Stimulated activated CD8-positive, alpha-beta memory T cell treated with anti-CD3 and anti-CD28 coated beads, Interleukin-12 subunit alpha, Interleukin-12 subunit beta, amount 100 ng/mL, for 4 hours (primary cell): ENCODE data around the gene UGT1A4.

Experiments
- DNase-seq: peaks from one replicate; pipeline ENCODE4 v3.0.0-alpha.2; 2020; ENCODE audit warnings: low read depth

Gene UGT1A4

DNA sequence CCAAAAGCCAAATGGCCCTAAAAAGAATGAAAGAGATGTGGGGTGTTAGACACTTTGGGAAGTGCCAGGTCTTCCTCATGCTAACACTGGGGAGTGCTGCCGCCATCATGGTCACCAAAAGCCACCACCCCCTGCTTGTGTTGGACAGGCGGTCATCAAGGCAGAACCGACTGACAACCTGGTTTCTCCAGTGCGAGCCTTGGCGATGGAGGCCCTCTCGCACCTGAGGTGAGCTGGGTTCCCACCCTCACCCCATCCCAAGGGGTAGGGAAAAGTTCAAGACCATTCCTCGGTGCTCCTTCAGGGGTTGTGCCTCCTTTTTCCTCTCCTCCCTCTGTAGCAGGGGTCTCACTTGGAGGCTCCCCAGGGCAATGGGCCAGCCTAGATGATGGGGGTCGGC, 93.2 kb downstream of the UGT1A4 start:
- no peak for DNase-seq

- no peak for DNase-seq
These were observed 94.9 kb downstream of the UGT1A4 start for GRCh38 chr2:233813236-233814055.

- DNase-seq = no peak
These were observed 95.7 kb downstream of the UGT1A4 start for GRCh38 chr2:233814056-233814835.

GRCh38 chr2:233815861-233816260, 97.3 kb downstream of the UGT1A4 start:
- no peak for DNase-seq

- no peak for DNase-seq
These were observed 97.8 kb downstream of the UGT1A4 start for GRCh38 chr2:233816334-233816733.

DNA sequence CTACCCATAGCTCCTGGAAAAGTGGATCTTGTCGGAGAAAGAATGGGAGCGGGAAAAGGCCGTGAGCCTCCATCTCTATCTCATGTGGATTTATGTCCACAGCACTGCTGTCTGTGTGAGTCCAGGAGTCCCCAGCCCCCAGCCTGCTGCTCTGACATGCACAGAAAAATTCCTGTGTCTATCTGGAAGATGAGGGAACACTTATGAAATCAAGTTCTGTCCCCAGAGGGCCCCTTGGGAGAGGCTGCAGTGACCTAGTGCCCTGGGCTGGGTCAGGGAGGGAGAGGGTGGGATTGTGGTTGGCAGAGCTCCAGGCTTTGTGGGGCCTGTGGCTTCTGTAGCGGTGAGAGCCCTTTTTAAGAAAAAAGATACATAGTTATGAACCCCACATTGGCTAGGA, 98.2 kb downstream of the UGT1A4 start:
- DNase-seq = no peak

DNA sequence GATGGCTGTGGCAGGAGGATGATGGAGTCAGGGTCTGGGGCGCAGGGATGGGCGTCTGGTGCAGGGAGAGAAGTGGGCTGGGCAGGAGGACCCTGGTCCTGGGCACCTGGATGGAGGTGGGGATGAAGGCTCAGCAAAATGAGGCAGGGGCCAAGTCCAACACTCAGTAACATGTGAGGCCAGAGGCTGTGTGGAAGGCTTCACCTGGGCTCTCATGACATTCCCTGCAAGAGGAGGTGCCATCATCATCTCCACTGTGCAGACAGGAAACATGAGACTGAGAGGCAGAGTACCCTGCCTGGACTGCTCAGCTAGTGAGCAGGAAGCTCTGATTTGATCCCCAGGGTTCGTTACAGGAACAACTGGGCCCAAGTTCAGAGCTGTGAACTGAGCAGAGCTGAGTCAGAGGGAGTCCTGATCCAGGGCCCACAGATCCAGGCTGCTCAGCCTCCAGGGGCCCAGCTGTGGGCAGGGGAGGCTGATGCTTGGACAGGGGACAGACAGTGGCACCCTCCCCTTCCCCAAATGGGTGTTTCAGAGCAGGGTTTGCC, 98.9 kb downstream of the UGT1A4 start:
- no peak for DNase-seq

DNA sequence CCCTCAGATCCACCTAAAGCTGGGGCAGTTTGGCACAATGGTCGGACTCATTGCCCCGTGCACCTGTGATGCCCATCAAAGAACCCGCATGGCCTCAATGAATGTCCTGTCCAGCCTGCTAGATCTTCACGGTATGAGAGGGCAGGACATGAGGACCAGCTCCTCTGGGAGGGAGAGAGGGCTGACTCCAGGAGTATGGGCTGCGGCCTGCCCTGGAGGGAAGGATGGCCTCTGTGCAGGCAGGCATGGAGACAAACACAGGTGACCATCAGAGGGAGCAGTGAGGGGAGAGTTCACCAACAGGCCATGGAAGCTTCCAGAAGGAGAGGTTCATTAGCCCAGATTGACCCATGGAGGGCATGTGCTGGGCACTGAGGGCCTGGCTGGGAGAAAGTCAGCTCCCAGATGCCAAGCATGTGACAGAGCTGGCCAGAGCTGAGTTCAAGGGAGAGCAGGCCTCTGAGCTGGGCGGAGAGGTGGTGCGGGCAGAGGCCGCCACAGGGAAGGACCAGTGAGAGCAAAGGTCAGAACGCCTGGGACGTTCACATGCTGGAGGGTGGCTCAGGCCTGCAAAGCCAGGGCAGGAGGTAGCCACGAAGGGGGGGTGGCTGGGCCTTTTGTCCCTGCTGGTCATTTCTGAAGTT, 99.6 kb downstream of the UGT1A4 start:
- DNase-seq = no peak

- no peak for DNase-seq
These were observed 100.4 kb downstream of the UGT1A4 start for GRCh38 chr2:233818639-233819621.

GRCh38 chr2:233819884-233820773, 101.6 kb downstream of the UGT1A4 start:
- no peak for DNase-seq

DNA sequence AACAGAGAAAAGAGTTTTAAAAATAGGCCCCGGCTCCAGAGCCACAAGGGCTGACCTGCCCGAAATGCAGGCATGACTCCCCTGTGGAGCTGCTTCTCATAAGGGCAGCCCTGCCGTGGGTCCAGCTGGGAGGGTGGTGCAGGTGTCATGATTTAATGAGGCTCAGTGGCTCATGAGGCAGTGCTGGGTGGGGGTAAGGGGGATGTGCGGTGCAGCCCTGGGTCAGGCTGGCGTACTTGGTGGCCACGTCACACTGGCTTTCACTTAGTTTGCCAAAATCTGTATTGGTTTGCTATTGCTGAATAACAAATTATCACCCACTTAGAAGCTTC, 102.2 kb downstream of the UGT1A4 start:
- no peak for DNase-seq

DNA sequence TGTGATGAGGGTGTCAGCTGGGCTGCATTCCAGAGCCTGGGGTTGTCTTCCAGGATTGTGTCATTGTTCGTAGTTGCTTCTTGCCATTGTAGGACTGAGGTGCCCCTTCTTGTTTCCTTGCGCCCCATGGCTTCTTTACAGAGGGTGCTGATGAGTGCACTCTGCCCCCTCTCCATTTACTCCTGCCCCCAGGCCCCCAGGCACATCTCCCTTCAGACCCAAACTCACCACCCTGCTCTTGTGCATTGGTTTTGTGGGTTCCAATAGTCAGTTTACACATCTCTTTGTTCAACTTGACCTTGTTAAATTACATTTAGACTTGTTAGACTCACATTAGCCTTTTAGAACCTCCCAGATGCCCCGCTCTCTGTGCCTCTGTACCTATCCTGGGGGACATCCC, 102.7 kb downstream of the UGT1A4 start:
- no peak for DNase-seq

DNA sequence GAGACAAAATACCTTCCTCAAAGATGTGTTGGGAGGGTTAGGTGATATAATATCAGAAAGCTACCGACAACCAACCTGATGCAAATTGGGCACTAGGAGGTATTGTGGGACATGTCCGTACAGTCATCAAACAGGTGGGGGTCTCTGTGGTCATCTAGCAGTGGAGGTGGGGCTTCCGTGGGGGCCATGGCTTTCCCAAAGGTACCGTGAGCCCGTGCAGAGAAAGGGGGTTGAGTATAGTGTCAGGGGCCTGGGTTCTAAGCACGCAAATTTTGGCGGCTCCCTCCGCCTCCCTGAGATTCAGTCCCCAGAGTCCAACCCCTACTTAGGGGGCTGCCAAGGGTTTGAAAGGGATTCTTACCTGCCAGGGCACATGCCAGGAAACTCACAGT, 103.2 kb downstream of the UGT1A4 start:
- DNase-seq = no peak

DNA sequence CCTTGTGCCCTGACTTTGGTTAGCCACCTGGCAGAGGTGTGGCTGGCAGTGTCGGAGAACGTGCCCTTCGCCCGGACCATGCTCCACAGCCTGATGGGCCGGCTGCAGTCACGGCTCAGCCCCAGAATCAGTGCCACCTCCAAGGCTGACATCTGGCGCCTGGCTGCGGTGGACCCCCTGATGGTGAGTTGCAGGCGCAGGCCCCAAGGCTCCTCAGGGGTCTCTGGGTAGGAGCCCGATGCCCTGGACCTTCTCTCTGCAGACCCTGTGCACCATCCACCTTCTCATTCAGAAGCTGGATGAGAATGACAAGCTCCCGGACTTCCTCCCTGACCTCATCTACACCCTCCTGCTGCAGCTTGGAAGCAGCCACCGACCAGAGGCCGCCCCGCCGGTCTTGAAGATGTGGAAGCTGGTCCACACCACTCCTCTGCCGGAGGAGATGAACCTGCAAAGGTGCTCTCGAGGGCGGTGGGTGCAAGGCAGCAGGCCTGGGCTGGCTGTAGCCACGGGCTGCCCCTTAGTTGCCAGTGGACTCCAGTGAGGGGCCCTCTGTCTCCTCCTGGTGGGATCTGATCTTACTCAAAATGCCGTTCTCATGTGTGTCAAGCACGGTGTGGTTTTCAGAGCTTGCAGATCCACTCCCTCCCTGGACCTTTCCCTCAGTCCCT, 103.7 kb downstream of the UGT1A4 start:
- DNase-seq = no peak
